ENCODE results near the gene DOK7.

DOK7 gene, protein sequence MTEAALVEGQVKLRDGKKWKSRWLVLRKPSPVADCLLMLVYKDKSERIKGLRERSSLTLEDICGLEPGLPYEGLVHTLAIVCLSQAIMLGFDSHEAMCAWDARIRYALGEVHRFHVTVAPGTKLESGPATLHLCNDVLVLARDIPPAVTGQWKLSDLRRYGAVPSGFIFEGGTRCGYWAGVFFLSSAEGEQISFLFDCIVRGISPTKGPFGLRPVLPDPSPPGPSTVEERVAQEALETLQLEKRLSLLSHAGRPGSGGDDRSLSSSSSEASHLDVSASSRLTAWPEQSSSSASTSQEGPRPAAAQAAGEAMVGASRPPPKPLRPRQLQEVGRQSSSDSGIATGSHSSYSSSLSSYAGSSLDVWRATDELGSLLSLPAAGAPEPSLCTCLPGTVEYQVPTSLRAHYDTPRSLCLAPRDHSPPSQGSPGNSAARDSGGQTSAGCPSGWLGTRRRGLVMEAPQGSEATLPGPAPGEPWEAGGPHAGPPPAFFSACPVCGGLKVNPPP

DNA sequence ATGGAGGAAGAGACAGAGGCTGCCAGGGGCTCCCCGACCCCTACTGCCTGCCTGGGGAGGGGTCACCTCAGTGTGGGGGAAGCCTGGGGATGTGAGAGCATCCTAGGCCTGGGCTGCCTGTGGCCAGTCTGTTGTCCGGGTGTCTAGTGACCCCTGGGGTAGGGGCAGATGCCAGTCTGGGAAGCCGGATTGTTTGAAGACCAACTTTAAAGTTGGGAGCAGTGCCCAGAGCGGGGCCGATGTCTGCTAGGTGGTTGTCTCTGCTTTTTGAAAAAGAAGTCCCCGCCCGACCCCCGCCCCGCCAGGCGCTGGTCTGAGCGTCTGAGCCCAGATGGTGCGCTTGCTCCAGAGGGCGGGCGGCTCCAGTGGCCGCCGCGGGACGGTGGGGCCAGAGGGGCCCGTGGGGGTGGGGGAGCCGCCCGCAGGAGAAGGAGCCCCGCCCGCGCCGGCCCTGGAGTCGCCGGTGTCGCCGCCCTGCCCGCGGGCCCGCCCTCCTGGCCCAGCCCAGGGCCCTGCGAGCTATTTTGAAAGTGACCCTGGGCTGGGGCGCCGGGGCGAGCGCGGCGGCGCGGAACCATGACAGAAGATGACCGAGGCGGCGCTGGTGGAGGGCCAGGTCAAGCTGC, at the start of gene DOK7:
TSS of gene DOK7 (plus strand) at position 517 of the 626 bp plus-strand sequence. CDS start at position 587, 70 bp downstream.
- DNase-seq: no peak

DNA sequence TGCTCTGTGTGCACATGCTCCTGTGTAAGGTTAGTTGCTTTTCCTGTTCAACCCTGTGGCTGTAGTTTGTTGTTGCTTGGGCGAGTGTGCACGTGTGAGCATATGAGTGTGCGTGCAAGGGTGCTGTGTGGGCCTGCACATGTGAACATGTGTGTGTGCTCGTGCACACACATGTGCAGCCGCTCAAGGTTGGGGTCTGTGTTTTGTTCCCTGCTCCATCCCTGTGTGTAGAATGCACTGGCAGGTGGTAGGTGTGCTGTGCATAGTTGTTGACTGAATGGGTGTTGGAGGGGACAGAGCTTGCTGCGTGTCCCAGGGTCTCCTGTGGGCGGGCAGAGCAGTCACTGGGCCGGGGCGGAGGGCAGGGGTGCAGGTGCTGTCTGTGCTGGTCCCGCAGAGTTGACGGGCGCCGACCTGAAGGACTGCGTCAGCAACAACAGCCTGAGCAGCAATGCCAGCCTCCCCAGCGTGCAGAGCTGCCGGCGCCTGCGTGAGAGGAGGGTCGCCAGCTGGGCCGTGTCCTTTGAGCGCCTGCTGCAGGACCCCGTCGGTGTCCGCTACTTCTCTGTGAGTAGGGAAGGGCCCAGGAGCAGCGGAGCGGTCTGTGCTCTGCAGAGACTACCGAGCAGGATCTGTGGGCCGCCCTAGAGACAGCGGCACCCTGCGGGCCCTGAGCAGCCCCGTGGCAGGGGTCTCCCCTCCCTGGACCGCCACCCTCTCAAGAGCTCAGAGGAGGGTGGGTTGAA, 49.3 kb upstream of the DOK7 start:
- DNase-seq: no peak

DNA sequence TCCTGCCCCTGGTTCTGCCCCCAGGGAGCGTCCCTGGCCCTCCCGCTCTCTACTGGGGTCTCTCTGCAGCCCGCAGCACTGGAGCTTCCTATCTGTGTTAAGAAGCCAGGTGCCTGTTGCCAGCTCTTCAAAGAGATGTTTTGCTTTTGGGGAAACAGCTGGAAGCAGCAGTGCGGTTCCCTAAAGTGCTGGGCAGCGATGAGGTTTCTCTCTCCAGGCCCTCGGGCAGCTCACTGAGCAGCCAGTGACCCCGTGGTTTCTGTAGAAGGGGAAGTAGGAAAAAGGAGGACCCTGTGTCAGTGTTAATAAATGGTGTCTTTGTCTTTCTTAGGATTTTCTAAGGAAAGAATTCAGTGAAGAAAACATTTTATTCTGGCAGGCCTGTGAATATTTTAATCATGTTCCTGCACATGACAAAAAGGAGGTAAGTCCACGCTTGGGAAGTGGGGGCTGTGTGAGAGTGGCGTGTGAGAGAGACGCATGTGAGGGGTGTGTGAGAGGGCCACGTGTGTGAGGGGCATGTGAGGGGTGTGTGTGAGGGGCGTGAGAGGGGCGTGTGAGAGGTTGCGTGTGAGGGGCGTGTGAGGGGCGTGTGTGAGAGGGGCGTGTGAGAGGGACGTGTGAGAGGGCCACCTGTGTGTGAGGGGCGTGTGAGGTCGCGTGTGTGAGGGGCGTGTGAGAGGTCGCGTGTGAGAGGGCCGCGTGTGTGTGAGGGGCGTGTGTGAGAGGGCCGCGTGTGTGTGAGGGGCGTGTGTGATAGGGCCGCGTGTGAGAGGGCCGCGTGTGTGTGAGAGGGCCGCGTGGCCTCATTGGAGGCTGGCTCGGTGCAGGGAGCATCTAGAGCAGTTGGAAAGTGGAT, 48.5 kb upstream of the DOK7 start:
- no peak for DNase-seq

DNA sequence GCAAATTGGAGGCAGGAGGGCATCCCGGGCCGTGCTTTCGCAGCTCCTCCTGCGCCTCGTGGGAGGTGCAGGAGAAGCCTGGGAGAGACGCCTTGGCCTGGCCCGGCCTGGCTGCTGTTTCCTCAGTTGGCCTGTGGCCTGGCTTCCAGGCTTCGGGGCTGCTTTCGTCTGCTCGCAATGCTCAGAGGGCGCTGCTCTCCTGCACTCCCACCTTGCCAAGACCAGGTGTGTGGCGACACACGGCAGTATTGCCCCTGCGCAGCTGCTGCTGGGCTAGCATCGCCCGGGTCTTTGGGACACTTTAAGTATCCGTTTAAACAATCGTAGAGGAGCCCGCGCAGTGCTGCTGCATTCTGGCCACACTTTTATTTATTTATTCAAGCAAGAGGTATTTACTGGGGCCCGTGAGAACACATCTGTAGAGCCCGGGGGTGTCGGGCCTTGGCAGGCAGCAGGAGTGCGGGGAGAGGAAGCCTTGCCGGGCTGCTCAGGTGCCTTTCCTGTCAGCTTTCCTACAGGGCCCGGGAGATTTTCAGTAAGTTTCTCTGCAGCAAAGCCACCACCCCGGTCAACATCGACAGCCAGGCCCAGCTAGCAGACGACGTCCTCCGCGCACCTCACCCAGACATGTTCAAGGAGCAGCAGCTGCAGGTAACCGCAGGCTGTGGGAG, 47.5 kb upstream of the DOK7 start:
- DNase-seq: no peak

DNA sequence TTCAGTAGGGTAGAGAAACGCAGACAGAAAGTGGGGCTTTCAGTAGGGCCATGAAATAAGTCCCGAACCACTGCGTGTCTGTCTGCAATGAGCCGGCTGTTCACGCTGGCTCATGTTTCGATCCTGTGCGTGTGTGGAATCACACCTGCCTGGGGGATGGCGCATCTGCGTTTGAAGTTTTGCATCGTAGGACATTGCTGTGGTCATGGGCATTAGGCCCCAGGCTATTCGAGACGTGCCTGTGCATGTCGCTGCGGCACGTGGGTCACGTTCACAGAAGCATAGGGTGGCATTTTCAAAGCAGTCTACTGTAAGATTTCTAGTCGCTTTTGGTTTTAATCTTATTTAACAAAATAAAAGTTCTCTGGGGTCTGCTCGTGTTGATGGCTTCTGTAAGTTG, 46.8 kb upstream of the DOK7 start:
- DNase-seq: no peak

DNA sequence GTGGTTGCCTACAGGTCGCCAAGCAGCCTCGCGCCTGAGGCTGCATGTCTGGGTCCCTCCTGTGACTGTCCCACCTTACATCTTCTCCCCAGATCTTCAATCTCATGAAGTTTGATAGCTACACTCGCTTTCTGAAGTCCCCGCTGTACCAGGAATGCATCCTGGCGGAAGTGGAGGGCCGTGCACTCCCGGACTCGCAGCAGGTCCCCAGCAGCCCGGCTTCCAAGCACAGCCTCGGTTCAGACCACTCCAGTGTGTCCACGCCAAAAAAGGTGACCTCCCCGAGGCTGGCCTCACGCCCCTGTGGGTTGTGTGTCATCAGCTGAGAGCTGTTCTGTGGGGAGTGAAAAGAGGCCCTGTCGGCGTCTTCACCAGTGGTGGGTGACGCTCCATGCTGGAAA, 46.3 kb upstream of the DOK7 start:
- no peak for DNase-seq

DNA sequence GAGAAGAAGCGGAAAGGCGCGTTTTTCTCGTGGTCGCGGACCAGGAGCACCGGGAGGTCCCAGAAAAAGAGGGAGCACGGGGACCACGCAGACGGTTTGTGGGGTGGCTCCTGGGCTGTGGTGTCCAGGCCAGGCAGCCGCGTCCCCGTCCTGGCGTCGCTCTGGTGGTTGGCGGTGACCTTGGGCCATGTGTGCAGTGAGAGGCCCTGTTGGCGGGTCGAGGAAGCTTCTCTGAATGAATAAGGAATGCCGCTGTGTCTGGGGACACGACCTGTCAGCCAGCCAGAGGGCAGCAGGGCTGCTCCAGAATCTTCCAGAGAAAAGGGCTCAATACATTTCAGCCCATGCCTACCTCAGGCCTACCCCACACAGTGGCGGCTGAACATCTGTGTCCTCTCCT, 45.7 kb upstream of the DOK7 start:
- DNase-seq: no peak

DNA sequence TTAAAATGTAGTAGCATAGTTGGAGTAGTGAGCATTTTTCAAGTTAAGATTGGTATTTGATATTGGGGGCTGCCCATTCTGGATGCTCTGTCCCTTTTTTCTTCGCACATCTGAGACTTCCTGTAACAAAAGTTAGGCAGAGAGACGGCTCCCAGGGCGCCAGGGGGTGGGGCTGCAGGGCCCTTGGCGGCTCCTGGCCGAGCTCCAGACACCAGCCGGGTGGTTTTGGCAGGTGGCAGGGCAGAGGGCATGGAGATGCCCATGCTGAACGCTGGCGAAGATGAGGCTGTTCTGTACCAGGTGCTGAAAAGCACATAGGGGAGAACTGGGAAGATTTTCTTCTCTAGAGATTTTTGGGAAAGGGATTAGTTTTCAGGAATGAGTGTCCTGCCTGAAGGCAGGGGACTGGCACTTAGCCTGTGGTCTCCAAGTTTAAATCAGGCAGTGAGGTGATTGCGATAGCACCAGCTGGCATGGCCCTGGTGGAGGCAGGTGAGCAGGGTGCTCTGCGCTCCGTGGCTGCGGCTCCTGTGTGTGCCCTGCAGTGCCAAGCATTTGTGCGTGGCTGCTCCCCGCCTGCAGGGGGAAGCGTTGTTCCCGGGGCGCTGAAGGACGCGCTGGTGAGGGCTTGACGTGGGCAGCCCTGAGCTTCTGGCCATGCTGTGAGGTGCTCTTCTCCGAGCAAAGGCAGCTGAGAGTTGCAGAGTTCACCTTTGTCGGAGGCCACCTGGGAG, 44.9 kb upstream of the DOK7 start:
- DNase-seq: no peak

DNA sequence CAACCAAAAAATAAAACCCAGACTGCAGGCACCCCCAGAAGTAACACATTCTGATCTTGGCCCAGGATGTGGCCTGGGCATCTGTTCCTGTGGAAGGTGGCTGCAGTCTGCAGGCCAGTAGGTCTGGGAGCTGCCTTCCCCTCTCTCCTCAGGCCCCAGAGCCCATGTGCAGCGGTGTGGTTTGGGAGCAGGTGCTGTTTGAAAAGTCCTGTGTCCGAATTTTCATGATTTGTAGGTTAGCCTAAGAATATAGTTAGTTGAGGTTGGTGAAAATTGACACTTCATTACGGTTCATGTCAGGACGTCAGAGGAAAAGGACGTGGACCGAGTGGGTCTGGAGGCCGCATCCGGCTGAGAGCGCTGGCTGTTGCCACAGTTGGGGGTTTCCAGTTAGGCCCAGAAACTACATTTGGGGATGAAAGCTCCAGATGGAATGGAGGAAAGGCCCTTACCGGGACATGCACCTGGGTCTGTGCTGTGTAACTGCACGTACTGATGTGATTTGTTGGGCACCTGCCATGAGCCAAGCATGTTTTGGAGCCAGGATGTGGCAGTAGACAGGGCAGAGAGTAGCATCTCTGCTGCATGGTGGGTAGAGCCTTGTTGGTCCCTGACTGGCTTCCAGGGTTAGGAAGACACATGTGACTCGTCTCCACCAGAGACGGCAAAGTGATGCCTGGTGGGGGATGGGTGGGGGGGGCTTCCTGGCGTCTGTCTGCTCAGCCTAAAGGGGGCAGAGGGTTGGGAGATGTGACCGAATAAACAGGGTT, 43.1 kb upstream of the DOK7 start:
- no peak for DNase-seq

DNA sequence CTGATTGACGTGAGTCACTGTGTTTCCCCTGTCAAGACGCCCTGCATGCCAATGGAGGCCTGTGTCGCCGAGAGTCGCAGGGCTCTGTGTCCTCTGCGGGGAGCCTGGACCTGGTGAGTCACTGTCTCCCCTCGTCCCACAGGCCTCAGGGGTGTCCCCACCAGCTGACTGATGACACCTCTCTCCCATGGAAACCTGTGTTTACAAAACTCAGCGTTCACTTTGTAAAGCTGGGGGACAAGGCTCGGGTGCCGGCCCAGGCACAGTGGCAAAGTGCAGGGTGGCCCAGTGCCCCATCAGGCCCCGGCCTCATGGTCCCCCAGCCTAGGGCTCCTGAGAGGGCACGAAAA, 42.5 kb upstream of the DOK7 start:
- no peak for DNase-seq

DNA sequence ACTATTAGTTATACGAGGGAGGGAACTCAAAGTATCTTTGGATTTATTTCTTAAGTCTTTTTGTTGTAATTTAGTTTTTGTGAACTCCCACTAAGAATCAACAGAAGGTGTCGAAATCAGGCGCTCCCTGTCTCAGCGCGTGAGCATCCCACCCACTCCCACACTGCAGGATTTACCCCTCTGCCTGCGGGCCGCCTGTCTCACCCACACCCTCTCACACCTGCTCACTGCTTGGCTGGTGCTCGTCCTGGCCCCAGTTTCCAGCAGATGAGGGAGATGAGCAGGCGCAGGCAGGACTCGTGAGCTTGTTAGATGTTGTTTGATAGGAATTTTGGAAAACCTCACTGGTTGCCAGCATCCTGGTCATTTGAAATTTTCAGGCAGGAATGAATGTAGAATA, 42.1 kb upstream of the DOK7 start:
- no peak for DNase-seq

DNA sequence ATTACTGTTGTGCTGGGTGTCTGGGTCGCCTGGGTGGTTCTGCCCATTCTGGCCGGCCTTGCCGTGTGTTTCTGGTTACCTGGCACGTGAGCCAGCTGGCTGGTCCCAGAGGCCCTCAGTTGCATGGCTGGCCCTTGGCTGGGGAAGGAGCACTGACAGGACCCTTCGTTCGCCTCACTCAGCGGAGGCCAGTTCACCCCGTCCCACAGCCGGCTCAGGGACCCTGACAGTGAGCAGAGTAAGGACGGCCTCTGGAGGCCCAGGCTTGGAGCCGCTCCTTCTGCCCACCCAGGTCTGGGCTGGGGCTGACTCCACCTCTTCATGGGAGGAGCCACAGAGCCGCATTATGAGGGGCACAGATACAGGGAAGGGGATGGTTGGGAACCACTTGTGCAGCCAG, 41.6 kb upstream of the DOK7 start:
- no peak for DNase-seq

DNA sequence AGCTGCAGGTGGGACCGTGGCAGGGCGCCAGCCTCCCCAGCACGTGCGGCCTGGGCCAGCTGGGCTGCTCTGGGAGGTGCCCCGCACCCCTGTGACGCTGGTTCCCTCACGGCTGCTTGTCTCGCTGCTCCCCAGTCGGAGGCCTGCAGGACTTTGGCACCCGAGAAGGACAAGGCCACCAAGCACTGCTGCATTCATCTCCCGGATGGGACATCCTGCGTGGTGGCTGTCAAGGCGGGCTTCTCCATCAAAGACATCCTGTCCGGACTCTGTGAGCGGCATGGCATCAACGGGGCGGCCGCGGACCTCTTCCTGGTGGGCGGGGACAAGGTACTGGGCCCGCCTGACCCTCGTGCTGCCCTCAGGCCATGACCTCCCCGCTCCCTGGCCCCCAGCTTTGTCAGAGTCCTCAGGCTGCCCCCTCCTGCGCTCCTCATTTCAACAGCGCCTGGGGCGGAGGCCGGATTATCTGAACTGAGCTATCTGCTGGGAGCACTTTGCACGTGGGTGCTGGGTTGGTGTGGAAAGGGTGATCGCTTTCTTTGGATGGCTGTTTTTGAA, 40.8 kb upstream of the DOK7 start:
- no peak for DNase-seq

DNA sequence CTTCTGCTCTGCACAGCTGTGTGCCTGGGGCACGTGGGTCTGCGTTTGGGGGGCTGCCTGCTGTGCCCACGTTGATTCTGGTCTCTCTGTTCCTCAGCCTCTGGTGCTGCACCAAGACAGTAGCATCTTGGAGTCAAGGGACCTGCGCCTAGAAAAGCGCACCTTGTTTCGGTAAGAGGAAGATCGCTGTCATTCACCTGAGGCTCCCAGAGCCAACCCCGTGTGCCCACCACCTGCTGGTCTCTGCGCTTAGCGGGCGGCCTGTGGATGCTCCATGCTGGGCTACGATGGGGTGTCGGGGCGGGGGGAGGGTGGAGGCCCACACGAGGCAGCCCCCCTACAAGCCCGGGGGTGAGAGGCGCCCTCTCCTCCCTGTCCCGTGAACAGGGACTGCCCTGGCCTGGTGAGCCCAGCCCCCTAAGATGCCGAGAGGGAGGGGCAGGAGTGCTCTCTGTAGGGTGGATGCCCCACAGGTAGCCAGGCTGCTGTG, 40.3 kb upstream of the DOK7 start:
- DNase-seq: no peak

DNA sequence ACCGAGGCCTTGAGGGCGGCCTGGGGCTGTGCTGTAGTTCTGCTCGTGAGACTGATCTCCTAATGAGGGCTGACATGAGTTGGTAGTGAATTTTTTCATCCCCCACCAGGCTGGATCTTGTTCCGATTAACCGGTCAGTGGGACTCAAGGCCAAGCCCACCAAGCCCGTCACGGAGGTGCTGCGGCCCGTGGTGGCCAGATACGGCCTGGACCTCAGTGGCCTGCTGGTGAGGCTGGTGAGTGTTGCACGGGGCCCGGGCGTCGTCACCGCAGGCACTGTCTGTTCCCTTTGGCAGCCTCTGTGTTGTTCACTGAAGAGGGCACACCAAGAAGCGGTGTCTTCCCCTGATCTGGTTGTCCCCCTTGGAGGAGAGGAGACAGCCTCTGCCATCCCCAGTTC, 39.7 kb upstream of the DOK7 start:
- no peak for DNase-seq

DNA sequence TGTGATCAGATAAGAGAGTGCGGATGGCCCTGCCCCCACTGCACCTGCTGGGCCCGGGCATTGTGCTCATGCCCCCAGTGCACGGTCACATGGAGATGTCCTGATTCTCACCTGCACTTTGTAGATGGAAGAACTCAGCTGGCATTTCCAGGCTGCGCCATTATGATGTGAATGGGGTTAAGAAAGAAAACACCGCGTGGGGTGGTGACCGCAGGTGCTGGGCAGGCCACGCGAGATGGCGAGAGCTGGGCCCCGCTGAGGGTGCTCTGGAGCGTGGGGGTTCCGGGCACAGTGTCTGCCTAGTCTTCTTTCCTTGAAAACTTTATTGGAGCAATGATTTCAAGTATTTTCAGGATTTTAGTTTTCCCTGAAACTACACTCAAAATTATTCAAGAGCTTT, 39.2 kb upstream of the DOK7 start:
- no peak for DNase-seq

DNA sequence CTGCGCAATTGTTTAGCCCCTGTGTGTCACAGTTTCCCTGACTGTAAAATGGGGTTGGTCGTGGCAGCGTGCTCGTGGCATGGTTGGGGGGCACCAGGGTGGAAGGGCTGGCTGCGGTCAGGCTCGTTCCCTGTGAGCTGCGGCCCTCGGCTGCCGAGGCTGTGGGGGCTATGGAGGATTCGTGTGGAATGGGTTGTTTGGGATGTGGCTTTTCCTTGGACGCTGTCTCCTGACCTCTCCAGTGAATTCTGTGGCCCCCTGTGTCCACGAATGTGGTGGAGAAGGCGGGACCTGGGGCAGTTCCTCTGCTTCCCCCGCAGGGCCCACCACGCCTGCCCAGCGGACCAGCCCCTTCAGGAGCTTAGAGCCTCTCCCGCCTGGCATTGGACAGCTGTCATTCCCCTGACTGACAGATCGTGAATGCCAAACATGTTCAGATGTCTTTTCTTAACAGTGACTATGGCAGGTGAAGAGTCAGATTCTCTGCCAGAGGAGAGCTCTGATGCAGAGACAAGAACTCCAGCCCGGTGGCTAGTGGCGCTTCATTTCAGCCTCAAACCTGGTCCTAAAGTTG, 38.5 kb upstream of the DOK7 start:
- DNase-seq: no peak

DNA sequence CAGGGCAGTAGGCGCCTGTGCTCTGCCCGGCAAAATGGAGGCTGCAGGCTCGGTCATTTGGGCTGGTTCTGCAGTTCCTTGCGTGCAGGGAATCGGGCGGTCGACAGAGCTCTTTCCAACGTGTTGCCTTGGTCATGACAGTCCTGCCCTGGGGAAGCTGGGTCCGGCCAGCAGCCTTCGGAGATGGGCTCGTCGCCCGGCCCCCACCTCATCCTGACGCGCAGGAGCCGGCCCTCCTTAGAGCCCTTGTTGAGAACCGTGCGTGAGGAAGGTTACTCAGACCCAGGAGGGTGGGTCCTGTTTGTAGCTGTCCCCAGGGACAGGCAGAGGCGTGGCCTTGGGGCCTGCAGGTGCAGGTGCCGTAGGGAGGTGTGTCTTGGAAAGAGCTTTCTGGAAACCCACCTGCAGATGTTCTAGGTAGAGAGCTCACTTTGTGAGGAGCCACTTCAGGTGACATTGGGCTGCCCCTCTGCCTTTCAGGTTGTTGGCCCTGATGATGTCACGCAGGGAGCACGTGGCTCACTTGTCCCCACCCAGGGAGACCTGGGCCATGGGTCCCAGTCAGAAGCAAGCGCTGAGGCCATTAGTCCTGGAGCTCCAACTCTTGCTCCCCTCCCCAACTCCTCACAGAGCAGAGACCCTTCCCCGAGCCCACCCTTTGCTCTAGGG, 36.5 kb upstream of the DOK7 start:
- DNase-seq: no peak

DNA sequence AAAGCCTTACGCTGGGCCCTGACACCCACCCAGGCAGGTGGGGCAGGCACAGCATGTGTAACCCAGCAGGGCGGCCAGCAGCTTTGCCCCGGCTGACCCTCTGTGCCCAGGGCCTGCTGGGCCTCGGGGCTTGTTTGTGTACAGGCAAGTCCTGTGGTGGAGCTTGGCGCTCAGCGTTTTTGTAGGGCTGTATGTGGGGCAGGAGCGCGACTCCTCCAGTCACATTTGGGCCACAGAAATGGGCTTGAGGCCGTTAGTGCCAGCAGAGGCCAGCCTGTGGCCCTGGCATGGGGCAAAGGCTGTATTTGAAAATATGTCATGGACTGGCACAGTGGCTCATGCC, 36.0 kb upstream of the DOK7 start:
- DNase-seq: no peak

Measured in NCI-H774 (cell line).